ENCODE results near the gene SEMA3D.

The SEMA3D gene

DNA sequence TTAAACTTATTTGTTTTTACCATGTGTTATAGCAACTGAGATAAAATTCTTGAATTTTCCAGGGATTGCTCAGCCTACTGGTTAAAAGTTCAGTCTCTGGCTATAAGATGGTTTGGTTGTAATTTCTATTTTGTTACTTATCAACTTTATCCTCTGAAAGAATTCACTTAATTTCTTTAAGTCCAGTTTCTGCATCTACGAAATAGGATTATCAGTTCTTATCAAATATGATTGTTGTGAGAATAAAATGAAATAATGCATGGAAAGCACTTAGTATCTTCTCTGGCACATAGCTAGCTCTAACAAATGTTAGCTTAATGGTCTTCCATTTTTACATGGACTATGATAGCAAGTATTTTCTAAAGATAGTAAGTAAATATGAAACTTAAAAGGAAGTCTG is 53.3 kb downstream of the SEMA3D start:
- Histone ChIP-seq H3K36me3 (ENCODE audit: control insufficient read depth, insufficient read depth, low read length) (no peaks in the 10 kb centered on the region), H3K4me1 (ENCODE audit: control insufficient read depth, insufficient read depth, low read length) (no peaks in the 10 kb centered on the region), H3K9me3 (ENCODE audit: control insufficient read depth, low read length) (no peaks in the 10 kb centered on the region), H3K27ac (ENCODE audit: insufficient read depth, low read depth, low read length, poor library complexity, severe bottlenecking) (no peak overlapping the region), H3K27me3 (ENCODE audit: control insufficient read depth, insufficient read depth, low read length, poor library complexity, severe bottlenecking) (no peaks in the 10 kb centered on the region), H3K4me3 (ENCODE audit: insufficient read depth, low read depth, low read length) (no peak overlapping the region)
- WGBS, 2 experiments, result 80% methylated on average over 1 of the region's 1 CpG

DNA sequence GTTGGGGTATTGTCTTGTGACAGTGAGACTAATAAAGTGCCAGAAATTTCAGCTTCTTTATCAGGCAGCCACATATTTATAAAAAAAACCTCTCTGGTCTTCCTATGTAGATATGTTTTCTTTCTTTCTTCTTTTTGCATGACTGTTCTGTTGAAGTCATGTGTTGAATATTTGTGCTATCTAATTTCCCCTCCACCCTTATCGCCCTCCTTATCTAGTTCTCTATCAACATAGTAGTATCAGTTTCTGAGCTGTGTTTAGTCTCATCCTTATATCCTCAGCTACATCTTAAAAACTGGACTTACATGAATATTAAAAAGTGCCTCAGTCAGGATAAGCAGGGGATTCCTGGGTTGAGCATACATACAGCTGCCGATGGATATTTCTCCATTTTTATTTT is 53.9 kb downstream of the SEMA3D start:
- WGBS, 2 experiments, result 100% methylated on average over 2 of the region's 2 CpGs
- no peaks in the 10 kb centered on the region for H3K36me3 ChIP-seq (ENCODE audit: control insufficient read depth, insufficient read depth, low read length)
- no peaks in the 10 kb centered on the region for H3K27me3 ChIP-seq (ENCODE audit: control insufficient read depth, insufficient read depth, low read length, poor library complexity, severe bottlenecking)
- no peak overlapping the region for H3K4me3 ChIP-seq (ENCODE audit: insufficient read depth, low read depth, low read length)
- no peaks in the 10 kb centered on the region for H3K9me3 ChIP-seq (ENCODE audit: control insufficient read depth, low read length)
- H3K27ac ChIP-seq (ENCODE audit: insufficient read depth, low read depth, low read length, poor library complexity, severe bottlenecking), result no peak overlapping the region
- H3K4me1 ChIP-seq (ENCODE audit: control insufficient read depth, insufficient read depth, low read length), result no peaks in the 10 kb centered on the region

- H3K4me3 ChIP-seq (ENCODE audit: insufficient read depth, low read depth, low read length), result no peak overlapping the region
- 95 to 97% methylated on average over 3 to 4 of the region's 4 CpGs for WGBS, 2 experiments
- no peaks in the 10 kb centered on the region for H3K9me3 ChIP-seq (ENCODE audit: control insufficient read depth, low read length)
- H3K4me1 ChIP-seq (ENCODE audit: control insufficient read depth, insufficient read depth, low read length), result no peaks in the 10 kb centered on the region
- no peak overlapping the region for H3K27ac ChIP-seq (ENCODE audit: insufficient read depth, low read depth, low read length, poor library complexity, severe bottlenecking)
- no peaks in the 10 kb centered on the region for H3K27me3 ChIP-seq (ENCODE audit: control insufficient read depth, insufficient read depth, low read length, poor library complexity, severe bottlenecking)
- no peaks in the 10 kb centered on the region for H3K36me3 ChIP-seq (ENCODE audit: control insufficient read depth, insufficient read depth, low read length)
These were observed 56.2 kb downstream of the SEMA3D start for GRCh38 chr7:85130702-85131101.

GRCh38 chr7:85126383-85126782 is 60.5 kb downstream of the SEMA3D start:
- no peaks in the 10 kb centered on the region for H3K9me3 ChIP-seq (ENCODE audit: control insufficient read depth, low read length)
- WGBS, 2 experiments, result 66 to 84% methylated on average over 2 of the region's 2 CpGs
- no peaks in the 10 kb centered on the region for H3K36me3 ChIP-seq (ENCODE audit: control insufficient read depth, insufficient read depth, low read length)
- no peak overlapping the region for H3K27ac ChIP-seq (ENCODE audit: insufficient read depth, low read depth, low read length, poor library complexity, severe bottlenecking)
- no peaks in the 10 kb centered on the region for H3K4me1 ChIP-seq (ENCODE audit: control insufficient read depth, insufficient read depth, low read length)
- no peak overlapping the region for H3K4me3 ChIP-seq (ENCODE audit: insufficient read depth, low read depth, low read length)
- H3K27me3 ChIP-seq (ENCODE audit: control insufficient read depth, insufficient read depth, low read length, poor library complexity, severe bottlenecking), result no peaks in the 10 kb centered on the region

DNA sequence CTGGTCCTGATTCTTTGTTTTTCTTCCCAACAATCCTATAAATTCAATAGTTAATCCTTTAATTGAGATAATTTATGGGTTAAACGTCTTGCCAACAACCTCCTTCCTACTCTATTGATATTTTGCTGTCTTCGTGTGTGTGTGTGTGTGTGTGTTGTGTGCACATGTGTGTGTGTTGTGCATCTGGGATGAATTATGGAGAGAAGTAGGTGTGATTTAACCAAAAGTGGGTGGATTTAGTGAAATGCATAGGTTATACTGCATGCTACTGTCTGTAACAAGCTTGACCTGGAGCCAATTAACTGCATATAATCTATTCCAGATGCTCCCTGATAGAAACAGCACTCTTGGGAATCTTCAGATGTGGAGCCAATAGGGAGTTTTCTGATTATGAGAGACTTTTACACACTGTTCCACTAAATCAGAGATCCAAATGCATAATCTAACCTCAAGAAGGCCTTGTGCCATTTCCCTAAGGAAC is 61.2 kb downstream of the SEMA3D start:
- Histone ChIP-seq H3K4me3 (ENCODE audit: insufficient read depth, low read depth, low read length) (no peak overlapping the region), H3K27me3 (ENCODE audit: control insufficient read depth, insufficient read depth, low read length, poor library complexity, severe bottlenecking) (no peaks in the 10 kb centered on the region), H3K27ac (ENCODE audit: insufficient read depth, low read depth, low read length, poor library complexity, severe bottlenecking) (no peak overlapping the region), H3K36me3 (ENCODE audit: control insufficient read depth, insufficient read depth, low read length) (no peaks in the 10 kb centered on the region), H3K9me3 (ENCODE audit: control insufficient read depth, low read length) (no peaks in the 10 kb centered on the region), H3K4me1 (ENCODE audit: control insufficient read depth, insufficient read depth, low read length) (no peaks in the 10 kb centered on the region)
- 60 to 78% methylated on average over 1 to 2 of the region's 2 CpGs for WGBS, 2 experiments

- Histone ChIP-seq H3K4me3 (ENCODE audit: insufficient read depth, low read depth, low read length) (no peak overlapping the region), H3K4me1 (ENCODE audit: control insufficient read depth, insufficient read depth, low read length) (no peaks in the 10 kb centered on the region), H3K9me3 (ENCODE audit: control insufficient read depth, low read length) (no peaks in the 10 kb centered on the region), H3K36me3 (ENCODE audit: control insufficient read depth, insufficient read depth, low read length) (no peaks in the 10 kb centered on the region), H3K27ac (ENCODE audit: insufficient read depth, low read depth, low read length, poor library complexity, severe bottlenecking) (no peak overlapping the region), H3K27me3 (ENCODE audit: control insufficient read depth, insufficient read depth, low read length, poor library complexity, severe bottlenecking) (no peaks in the 10 kb centered on the region)
- 83 to 97% methylated on average over 1 to 2 of the region's 4 CpGs for WGBS, 2 experiments
These were observed 61.7 kb downstream of the SEMA3D start for GRCh38 chr7:85125176-85125575.

DNA sequence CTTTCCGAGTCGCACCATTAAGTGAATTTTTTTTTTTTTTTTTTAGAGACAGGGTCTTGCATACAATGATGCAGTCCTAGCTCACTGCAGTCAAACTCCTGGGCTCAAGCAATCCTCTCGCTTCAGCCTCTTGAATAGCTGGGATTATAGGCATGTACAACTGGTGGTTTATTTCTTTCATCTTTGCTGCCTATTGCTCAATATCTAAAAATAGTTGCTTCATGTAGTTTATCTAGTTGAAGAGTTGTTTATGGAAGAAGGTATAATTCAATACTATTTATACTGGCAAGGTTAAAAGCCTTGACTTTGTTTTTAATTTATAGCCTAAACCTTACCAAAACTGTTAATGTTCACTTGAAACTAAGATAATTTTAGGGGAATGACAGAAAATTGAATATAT is 66.9 kb downstream of the SEMA3D start:
- 98 to 100% methylated on average over 3 of the region's 3 CpGs for WGBS, 2 experiments
- H3K27me3 ChIP-seq (ENCODE audit: control insufficient read depth, insufficient read depth, low read length, poor library complexity, severe bottlenecking), result no peaks in the 10 kb centered on the region
- no peaks in the 10 kb centered on the region for H3K4me1 ChIP-seq (ENCODE audit: control insufficient read depth, insufficient read depth, low read length)
- no peak overlapping the region for H3K4me3 ChIP-seq (ENCODE audit: insufficient read depth, low read depth, low read length)
- no peaks in the 10 kb centered on the region for H3K9me3 ChIP-seq (ENCODE audit: control insufficient read depth, low read length)
- H3K27ac ChIP-seq (ENCODE audit: insufficient read depth, low read depth, low read length, poor library complexity, severe bottlenecking), result no peak overlapping the region
- no peaks in the 10 kb centered on the region for H3K36me3 ChIP-seq (ENCODE audit: control insufficient read depth, insufficient read depth, low read length)

DNA sequence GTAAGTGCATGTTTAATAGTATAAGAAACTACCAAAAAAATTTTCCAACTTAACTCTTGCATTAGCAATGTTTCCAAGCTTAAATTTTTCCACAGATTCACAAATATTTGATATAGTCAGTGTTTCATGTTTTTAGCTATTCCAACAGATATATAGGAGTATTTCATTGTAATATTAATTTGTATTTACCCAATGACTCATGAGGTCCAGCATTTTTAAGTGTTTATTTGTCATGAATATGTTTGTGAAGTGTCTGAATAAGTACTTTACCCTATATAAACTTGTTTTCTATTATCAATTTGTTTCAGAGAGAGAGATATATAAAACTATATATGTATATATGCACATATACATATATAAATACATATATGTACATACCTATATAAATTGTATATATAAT is 71.0 kb downstream of the SEMA3D start:
- Histone ChIP-seq H3K9me3 (ENCODE audit: control insufficient read depth, low read length) (no peaks in the 10 kb centered on the region), H3K36me3 (ENCODE audit: control insufficient read depth, insufficient read depth, low read length) (no peaks in the 10 kb centered on the region), H3K27me3 (ENCODE audit: control insufficient read depth, insufficient read depth, low read length, poor library complexity, severe bottlenecking) (no peaks in the 10 kb centered on the region), H3K4me3 (ENCODE audit: insufficient read depth, low read depth, low read length) (no peak overlapping the region), H3K4me1 (ENCODE audit: control insufficient read depth, insufficient read depth, low read length) (no peaks in the 10 kb centered on the region), H3K27ac (ENCODE audit: insufficient read depth, low read depth, low read length, poor library complexity, severe bottlenecking) (no peak overlapping the region)

- Histone ChIP-seq H3K4me3 (ENCODE audit: insufficient read depth, low read depth, low read length) (no peak overlapping the region), H3K4me1 (ENCODE audit: control insufficient read depth, insufficient read depth, low read length) (no peaks in the 10 kb centered on the region), H3K27me3 (ENCODE audit: control insufficient read depth, insufficient read depth, low read length, poor library complexity, severe bottlenecking) (no peaks in the 10 kb centered on the region), H3K9me3 (ENCODE audit: control insufficient read depth, low read length) (no peaks in the 10 kb centered on the region), H3K36me3 (ENCODE audit: control insufficient read depth, insufficient read depth, low read length) (no peaks in the 10 kb centered on the region), H3K27ac (ENCODE audit: insufficient read depth, low read depth, low read length, poor library complexity, severe bottlenecking) (no peak overlapping the region)
- 95 to 100% methylated on average over 1 to 2 of the region's 2 CpGs for WGBS, 2 experiments
These were observed 71.8 kb downstream of the SEMA3D start for GRCh38 chr7:85115006-85115405.

- Histone ChIP-seq H3K4me3 (ENCODE audit: insufficient read depth, low read depth, low read length) (no peak overlapping the region), H3K36me3 (ENCODE audit: control insufficient read depth, insufficient read depth, low read length) (no peaks in the 10 kb centered on the region), H3K27me3 (ENCODE audit: control insufficient read depth, insufficient read depth, low read length, poor library complexity, severe bottlenecking) (no peaks in the 10 kb centered on the region), H3K27ac (ENCODE audit: insufficient read depth, low read depth, low read length, poor library complexity, severe bottlenecking) (no peak overlapping the region), H3K4me1 (ENCODE audit: control insufficient read depth, insufficient read depth, low read length) (no peaks in the 10 kb centered on the region), H3K9me3 (ENCODE audit: control insufficient read depth, low read length) (no peaks in the 10 kb centered on the region)
- WGBS, 2 experiments, result 100% methylated on average over 1 of the region's 4 CpGs
These were observed 72.5 kb downstream of the SEMA3D start for GRCh38 chr7:85114342-85114741.

- 91 to 93% methylated on average over 1 of the region's 1 CpG for WGBS, 2 experiments
These were observed 75.1 kb downstream of the SEMA3D start for GRCh38 chr7:85111761-85112160.

More at GRCh38 chr7:85111761-85112160, 75.1 kb downstream of the SEMA3D start:
- Histone ChIP-seq H3K4me3 (ENCODE audit: insufficient read depth, low read depth, low read length) (no peak overlapping the region), H3K4me1 (ENCODE audit: control insufficient read depth, insufficient read depth, low read length) (no peaks in the 10 kb centered on the region), H3K27ac (ENCODE audit: insufficient read depth, low read depth, low read length, poor library complexity, severe bottlenecking) (no peak overlapping the region), H3K36me3 (ENCODE audit: control insufficient read depth, insufficient read depth, low read length) (no peaks in the 10 kb centered on the region), H3K27me3 (ENCODE audit: control insufficient read depth, insufficient read depth, low read length, poor library complexity, severe bottlenecking) (no peaks in the 10 kb centered on the region), H3K9me3 (ENCODE audit: control insufficient read depth, low read length) (no peaks in the 10 kb centered on the region)

Data from ectodermal cell (in vitro differentiated cells).